HG02885 (cell line): ENCODE data around the gene KSR1.
"Not testable (repeated sequence)": the region's sequence is repeated elsewhere in the genome, so short reads cannot be mapped to it uniquely, and the experiment has no call there.

ENCODE experiments used
- ATAC-seq: cut with Tn5 transposase; IDR thresholded peaks from one replicate; pipeline ENCODE4 v1.9.1; 2021; ENCODE audit warnings: mild to moderate bottlenecking; ENCODE audit not compliant: unreplicated experiment, poor library complexity

Gene KSR1

DNA sequence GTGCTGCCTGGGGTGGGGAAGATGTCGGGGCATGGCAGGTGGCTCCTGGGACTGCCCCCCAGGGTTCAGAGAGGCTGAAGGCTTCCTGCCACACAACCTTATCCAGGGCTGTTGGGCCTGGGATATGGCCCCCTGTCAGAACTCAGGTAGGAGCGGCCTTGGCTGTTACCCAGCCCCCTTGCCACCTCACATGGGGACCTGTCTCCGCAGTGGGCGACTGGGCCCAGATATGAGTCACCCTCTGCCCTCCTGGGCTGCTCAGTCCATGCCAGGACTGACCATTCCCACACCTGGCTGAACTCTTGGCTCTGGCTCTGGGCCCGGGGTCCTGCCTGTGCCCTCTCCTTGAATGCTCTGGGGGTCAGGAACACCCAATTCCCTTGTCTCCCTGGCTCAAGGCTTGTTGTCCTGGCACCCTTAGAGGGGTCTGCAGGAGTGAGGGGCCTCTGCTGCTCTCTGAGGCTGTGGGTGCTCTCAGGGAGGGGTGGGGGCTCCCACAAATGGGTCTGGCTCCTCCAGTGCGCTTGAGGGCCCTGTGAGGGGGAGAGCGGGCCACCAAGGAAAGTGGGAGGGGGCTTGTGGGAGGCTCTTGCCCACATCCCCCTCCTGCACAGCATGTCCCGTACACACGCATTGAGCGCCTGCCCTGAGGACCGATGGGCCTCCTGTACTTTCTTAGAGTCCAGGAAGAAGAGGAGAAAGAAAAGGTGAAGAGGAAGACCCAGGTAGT lies 210.7 kb downstream of the KSR1 start:
- no peak for ATAC-seq

DNA sequence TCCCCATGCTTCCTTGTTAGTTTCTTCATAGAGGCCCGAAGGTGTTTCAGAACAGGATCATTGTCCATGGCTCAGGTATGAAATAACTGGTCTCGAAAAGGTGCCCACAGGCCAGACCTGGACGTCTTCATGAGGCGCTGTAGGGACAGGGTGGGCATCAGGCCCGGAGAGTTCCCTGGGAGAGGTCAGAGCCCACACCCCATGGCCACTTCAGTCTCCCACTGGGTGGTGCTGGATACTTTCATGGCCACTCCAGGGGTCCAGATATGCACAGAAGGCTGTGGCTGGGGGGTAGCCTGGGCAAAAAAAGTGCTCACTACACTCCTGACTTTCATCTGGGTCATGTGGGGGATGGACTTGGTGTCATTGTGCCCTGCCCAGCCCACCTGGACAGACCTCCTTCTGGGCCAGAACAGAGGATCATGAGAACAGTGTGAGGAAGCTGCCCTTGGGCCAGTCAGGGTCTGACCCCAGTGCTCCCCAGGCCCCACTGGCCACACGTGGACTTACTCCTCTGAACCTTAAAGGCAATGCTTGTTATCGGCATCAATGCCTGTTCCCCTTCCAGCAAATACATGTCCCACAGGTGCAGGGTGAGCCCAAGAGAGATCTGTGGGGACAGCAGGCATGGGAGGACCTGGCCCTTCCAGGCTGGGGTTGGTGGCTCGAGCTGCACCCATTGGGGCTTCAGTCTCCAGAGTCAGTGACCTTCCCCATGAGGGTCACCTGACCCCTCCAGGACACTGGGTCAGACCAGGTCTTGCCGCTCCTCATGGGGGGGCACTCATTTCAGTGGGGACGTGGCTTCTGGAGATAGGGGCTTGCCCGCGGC lies 211.6 kb downstream of the KSR1 start:
- ATAC-seq = no peak

DNA sequence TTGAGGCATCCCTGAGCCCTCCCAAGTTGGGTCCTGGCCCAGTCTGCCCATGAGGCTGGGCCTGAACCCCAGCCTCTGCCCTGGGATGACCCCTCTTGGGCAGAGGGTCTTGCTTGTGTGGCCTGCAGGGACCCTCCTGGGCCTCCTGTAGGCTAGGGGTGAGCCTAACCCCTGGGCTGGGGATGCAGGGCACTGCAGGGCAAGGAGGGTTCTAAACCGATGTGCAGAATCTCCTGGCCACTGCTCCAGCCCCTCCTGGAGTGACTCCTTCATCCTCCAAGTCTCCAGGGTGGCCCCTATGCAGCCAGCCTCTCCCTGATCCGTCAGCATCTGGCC lies 212.2 kb downstream of the KSR1 start:
- no peak for ATAC-seq

DNA sequence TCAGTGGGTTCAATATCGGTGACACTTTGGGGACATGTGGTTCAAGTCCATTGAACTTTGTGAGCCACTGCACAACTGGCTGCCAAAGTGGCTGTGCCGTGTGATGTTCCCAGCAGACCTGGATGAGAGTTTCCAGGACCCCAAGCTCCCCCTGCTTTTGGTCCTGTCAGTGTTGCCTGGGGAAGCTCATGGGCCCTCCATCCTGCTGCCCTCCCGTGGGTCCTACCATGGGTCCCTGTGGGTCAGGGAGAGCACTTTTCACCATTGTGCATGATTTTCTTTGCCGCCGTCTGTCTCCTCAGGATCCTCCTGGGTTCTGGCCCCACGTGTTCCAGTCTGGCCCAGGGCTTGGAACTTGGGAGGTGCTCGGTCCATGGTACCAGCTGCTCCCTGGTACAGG lies 212.9 kb downstream of the KSR1 start:
- ATAC-seq = no peak

DNA sequence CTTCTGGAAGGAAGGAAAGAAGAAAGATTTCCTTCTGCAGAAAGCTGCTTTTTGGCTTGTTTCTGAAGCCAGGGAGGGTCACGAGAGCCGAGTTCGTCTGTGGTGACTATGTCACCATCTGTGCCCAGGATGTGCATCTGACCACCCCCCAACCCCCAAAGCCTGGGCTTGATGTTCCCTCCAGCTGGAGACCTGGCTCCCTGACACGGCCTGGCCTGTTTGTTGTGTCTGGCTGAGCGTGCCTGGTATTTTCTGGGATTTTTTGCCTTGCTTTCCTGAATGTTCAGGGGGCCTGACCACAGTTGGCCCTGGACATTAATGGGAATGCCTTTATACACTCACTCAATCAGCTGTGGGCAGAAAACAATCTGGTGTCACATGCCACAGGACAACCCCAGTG lies 213.6 kb downstream of the KSR1 start:
- ATAC-seq = no peak

DNA sequence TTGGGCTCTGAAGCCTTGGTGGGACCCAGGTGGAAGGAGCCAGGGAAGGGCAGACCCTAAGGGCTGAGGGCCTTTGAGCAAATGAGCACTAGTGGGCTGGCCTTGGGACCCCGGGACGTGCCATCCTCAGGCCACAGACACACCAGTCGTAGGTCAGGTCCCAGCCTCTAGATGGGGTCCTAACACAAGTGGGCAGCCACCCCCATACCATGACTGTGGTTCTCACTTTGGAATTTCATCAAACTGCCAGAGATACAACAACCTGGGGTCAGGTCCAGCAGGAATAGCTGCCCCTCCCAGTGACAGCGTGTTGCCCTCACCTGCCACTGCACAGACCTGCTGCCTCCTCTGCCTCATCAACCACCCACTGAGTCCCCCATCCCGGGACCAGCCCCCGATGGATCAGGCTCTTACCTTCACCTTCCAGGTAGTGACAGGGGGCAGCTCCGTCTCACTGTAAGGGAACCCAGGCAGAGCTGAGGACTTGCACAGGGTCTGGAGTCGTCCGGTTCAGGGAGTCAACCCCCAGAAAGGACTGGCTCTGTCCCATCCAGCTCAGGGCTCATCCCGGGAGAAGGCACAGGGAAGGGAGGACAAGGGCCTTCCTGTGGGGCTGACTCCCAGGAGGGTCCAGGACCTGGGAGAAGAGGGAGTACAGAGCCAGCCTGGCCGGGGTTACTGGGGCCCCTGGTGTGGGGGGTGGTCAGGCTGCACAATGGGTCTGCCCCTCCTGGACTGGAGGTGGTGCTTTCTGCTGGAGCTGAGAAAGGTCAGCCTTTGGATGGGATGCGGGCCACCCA lies 214.7 kb downstream of the KSR1 start:
- ATAC-seq = no peak

DNA sequence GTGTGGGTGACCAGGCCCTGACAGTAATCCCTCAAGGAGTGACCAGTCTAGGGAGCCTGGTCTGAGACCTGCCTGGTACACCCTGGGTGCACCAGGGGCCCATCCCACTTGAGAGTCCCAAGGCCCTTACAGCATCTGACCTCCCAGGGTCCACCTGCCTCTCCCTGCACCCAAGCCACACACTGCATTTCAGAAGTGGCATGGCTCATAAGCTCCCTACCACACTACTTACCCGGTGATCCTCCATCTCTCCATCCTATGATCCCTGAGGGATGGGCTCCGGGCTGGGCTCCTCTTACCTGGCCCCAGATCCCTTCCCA lies 215.3 kb downstream of the KSR1 start:
- no peak for ATAC-seq

DNA sequence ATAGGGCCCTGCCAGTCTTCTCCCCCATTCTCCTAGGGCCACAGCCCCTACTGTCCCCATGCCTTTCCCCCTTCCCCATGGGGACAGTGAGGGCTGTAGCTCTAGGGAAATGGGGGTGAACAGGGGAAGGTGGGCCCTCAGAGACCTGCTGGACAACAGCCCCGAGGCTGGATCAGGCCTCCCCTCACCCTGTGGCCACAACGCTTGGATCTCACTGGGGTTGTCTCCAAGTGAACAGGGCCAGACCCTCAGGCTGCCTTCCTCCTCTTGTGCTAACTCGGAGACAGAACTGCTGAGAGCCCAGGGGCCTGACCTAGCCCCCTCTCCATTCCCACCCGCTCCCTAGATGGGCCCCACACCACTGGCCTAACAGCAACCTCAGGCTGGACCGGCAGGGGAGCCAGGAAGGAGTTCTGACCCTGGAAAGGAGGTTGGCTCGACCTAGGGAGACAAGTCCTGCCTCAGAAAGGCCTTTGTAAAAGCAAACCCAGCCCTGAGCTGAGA lies 215.8 kb downstream of the KSR1 start:
- ATAC-seq = not testable (repeated sequence)

DNA sequence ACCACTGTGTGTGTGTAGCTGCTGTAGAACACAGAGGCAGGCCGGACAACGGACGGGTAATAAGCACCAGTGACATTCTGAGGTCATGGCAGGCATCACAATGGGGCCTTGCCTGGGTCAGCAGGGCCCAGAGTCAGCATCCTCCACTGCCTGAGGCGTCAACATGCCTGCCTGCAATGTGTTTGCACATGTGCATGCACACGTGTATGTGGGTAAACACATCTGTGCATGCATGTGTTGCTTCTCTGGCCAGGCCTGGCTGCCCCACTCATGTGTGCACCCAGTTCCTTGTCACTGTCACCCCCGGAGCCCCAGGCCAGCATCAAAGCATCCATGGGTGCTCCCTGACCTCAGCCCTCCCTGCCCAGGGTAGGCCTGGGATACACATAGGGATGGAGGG lies 218.1 kb downstream of the KSR1 start:
- ATAC-seq = no peak
